Muscle of back (tissue), 13 donors: ENCODE data around the gene NOTCH2NLA. TPM values are rescaled to one million over a fixed set of nuclear protein-coding genes. Genes with fewer than 3 reads are reported as not detected.
"Not testable (repeated sequence)": the region's sequence is repeated elsewhere in the genome, so short reads cannot be mapped to it uniquely, and the experiment has no call there.

Experiments
- DNase-seq, 3 donors: peaks; one replicate each; pipeline versions ENCODE4 v3.0.0 to v3.0.0-alpha.2; 2013
- long read RNA-seq, 9 donors: transcript quantifications; one replicate each; lab custom pipeline, GENCODE V29; 2026
- polyA plus RNA-seq, 10 donors: library from polyadenylated mRNA; unstranded; fragments of 120-200 nt; gene quantifications; one replicate each; pipeline ENCODE4 v1.2.1, GENCODE V29; 2013; ENCODE audit not compliant: insufficient read length in 10 of 10

The NOTCH2NLA gene
- 10 to 100 TPM; 21.0 to 34.2 (median 27.2) TPM for polyA plus RNA-seq
- long read RNA-seq, donor 1, transcript NOTCH2NLA-201 (5 exons, 1,874 nt) = major isoform, 9 of 9 reads
- long read RNA-seq, donor 1, partial matches to known transcripts = 0 of 9 reads
- long read RNA-seq, donor 1, other reads (novel, unspliced or antisense) = 0 of 9 reads
- long read RNA-seq, donor 2, partial matches to known transcripts = 0 of 1 reads
- long read RNA-seq, donor 2, other reads (novel, unspliced or antisense) = 0 of 1 reads
- long read RNA-seq, donor 3 = 0 reads
- long read RNA-seq, donor 4, transcript NOTCH2NLA-201 (5 exons, 1,874 nt) = major isoform, 5 of 5 reads
- long read RNA-seq, donor 4, partial matches to known transcripts = 0 of 5 reads
- long read RNA-seq, donor 4, other reads (novel, unspliced or antisense) = 0 of 5 reads
- long read RNA-seq, donor 5, transcript NOTCH2NLA-201 (5 exons, 1,874 nt) = major isoform, 5 of 5 reads
- long read RNA-seq, donor 5, partial matches to known transcripts = 0 of 5 reads
- long read RNA-seq, donor 5, other reads (novel, unspliced or antisense) = 0 of 5 reads
- long read RNA-seq, donor 6, partial matches to known transcripts = 5 of 5 reads
- long read RNA-seq, donor 6, other reads (novel, unspliced or antisense) = 0 of 5 reads
- long read RNA-seq, donor 7, partial matches to known transcripts = 0 of 4 reads
- long read RNA-seq, donor 7, other reads (novel, unspliced or antisense) = 0 of 4 reads
- long read RNA-seq, donor 8, partial matches to known transcripts = 0 of 5 reads
- long read RNA-seq, donor 8, other reads (novel, unspliced or antisense) = 0 of 5 reads
- long read RNA-seq, donor 9, partial matches to known transcripts = 0 of 1 reads
- long read RNA-seq, donor 9, other reads (novel, unspliced or antisense) = 0 of 1 reads

GRCh38 chr1:146228710-146229477 lies at the start of gene NOTCH2NLA:
NOTCH2NLA (minus strand) TSS chr1:146229021; CDS start chr1:146189337, 39,684 bp downstream.
- DNase-seq = not testable (repeated sequence)

- not testable (repeated sequence) for DNase-seq
Observed at GRCh38 chr1:146278346-146278745, 49.5 kb upstream of the NOTCH2NLA start.

- not testable (repeated sequence) for DNase-seq
Observed at GRCh38 chr1:146277087-146277486, 48.3 kb upstream of the NOTCH2NLA start.

DNA sequence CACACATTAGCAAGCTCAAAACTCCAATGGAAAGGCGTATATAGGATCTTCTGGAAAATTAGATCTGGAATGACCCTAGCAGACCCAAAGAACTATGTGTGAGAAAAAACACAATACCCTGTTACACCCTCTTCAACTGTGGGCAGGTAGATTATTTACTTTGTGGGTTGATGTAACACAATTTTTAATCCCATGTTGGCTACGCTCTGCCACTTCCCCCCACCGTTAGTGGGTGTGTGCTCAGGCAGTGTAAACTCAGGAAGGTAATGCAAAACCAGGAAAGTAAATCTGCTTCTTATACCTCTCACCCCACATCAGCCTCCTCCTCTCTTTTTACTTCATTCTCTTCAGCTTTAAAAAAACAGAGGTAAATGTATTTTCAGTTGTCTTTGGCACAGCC lies 45.3 kb upstream of the NOTCH2NLA start:
- DNase-seq = not testable (repeated sequence)

DNA sequence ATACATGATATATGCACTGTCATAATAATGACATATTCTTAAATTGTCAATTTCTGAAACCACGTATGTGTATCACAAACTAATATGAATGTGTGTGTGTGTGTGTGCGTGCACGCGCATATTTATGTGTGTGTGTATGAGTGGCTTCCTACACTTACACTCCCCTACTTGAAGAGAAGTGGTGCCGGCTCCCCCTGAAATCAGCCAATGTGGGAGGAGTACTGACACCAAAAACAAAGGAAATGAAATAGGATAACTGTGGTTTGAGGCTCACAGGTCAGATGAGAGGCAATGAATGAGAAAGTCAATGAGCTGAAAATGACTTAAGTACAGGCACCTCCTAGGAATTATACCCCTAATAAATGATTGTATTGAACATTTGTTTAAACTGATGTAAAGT lies 44.4 kb upstream of the NOTCH2NLA start:
- not testable (repeated sequence) for DNase-seq

- not testable (repeated sequence) for DNase-seq
Observed at GRCh38 chr1:146272734-146273133, 43.9 kb upstream of the NOTCH2NLA start.

GRCh38 chr1:146271977-146272376 lies 43.2 kb upstream of the NOTCH2NLA start:
- not testable (repeated sequence) for DNase-seq

DNA sequence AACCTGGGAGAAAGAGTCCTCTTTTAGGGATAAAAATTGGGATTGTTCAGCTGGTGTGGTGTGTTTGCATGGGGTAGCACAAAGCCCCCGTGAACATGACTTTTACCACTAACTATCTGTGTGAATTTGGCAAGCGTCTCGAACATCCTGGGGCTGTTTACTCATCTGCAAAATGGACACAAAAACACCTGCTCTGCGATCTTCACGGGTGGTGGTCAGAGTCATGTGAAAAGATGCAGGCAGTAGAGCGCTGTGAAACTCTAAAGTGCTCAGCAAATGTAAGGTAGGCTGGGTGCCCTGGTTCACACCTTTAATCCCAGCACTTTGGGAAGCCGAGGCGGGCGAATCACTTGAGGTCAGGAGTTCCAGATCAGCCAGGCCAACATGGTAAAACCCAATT lies 41.3 kb upstream of the NOTCH2NLA start:
- DNase-seq = not testable (repeated sequence)

DNA sequence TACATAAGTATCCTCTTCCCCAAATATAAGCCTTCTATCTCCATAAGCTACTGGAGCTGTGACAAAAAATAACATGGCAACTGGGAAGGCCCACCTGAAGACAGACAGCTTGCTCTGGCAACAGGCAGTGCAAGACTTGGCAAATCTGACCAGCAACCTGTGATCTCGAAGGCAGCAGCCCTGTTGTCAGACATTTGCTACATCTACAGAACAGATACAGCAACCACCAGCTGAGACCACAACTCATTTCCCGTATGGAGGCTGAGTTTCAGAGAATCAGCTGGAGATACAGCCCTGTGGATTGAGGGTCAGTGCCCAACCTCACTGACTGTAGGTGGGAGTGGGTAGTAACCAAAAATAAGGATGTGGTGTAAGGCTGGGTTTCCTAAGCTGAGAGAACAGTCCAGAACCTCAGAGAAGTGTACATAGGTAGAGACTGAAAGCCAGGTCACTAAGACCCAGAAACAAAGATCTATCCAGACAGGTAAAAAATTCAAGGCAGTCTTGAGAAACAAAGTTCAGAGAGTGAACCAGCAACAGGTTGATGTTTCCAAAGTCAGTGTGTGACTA lies 37.4 kb upstream of the NOTCH2NLA start:
- DNase-seq = not testable (repeated sequence)

GRCh38 chr1:146264761-146265160 lies 35.9 kb upstream of the NOTCH2NLA start:
- not testable (repeated sequence) for DNase-seq

- DNase-seq = not testable (repeated sequence)
Observed at GRCh38 chr1:146260006-146260730, 31.3 kb upstream of the NOTCH2NLA start.

GRCh38 chr1:146257992-146258552 lies 29.3 kb upstream of the NOTCH2NLA start:
- DNase-seq = not testable (repeated sequence)

- not testable (repeated sequence) for DNase-seq
Observed at GRCh38 chr1:146254569-146255197, 25.9 kb upstream of the NOTCH2NLA start.

DNA sequence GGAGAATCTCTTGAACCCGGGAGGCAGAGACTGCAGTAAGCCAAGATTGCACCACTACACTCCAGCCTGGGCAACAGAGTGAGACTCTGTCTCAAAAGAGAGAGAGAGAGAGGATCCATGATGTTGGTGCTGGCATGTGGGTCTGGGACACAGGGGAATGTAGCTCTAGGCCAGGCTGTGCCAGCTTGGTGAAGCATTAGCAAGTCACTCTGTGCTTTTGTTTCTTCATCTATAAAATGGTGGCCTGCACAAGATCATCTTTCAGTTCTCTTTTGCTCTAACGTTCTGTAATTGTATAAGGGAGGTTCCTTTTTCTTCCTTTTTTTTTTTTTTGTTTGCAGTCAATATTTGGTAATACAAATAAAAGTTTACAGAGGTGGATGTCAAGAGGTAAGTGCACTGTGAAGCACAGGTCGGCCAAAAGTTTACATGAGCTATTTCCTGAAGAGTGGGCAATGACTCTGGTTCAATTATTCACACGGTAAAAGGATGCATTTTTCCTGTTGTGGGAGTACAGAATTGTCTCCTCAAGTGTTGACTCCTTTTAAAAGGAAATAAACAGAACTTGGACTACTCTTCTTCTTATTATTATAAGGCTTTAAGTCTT lies 24.5 kb upstream of the NOTCH2NLA start:
- DNase-seq = not testable (repeated sequence)

- DNase-seq = not testable (repeated sequence)
Observed at GRCh38 chr1:146251523-146251922, 22.7 kb upstream of the NOTCH2NLA start.

DNA sequence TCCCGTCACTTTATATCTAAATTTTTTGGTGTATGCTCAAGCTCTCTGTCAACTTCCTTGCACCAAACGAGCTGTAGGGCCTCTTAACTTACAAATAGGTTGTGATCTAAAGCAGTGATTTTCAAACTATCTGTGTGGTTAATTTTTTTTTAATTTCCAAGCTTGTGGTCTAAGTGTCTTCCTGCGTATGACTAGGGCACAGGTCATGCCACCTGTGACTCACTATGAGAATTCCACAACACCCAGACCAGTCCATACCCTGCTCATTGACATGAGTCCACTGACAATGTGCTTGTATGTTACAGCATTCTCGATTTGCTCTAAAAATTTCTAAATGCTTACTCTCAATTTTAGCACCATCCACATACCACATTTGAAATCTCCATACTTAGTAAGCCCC lies 19.8 kb upstream of the NOTCH2NLA start:
- not testable (repeated sequence) for DNase-seq

- DNase-seq = not testable (repeated sequence)
Observed at GRCh38 chr1:146236626-146237025, 7.8 kb upstream of the NOTCH2NLA start.

DNA sequence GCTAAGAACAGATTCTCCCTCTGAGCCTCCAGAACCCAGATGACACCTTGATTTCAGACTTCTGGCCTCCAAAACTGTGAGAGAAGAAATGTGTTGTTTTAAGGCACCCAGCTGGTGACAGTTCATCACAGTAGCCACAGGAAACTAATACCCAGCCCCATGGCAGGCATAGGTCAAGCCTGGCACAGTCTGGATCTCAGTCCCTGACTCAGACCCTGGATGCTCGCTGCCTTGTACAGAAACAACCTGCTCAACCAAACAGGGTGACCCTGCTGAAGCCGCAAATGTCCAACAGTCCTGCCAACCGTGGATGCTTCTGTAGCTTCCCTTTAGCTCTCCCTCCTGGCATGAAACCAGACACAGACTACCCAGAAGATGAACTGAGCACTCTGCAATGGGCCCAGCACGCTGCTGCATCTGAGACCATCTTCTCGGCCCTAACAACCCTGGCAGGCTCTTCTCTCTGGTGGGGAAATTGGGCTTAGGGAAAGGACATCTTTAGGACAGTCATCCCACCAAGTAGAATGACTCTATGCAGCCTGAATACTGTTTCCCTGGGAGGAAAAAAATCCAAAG lies 7.3 kb upstream of the NOTCH2NLA start:
- not testable (repeated sequence) for DNase-seq
